HepG2 (cell line): ENCODE results near the gene ZFAND2B. TPM values are rescaled to one million over a fixed set of nuclear protein-coding genes. Genes with fewer than 3 reads are reported as not detected.

ENCODE experiments used
- ATF1 ChIP-seq: IDR thresholded peaks from 2 replicates; pipeline ENCODE4 v1.6.1; 2016; ENCODE audit warnings: mild to moderate bottlenecking, control low read depth
- BATF2 ChIP-seq: sonication (generic); formaldehyde crosslinking; IDR thresholded peaks from 2 replicates; pipeline ENCODE4 v1.8.0; 2022; ENCODE audit warnings: mild to moderate bottlenecking, missing genetic modification reagents, moderate library complexity
- FOXM1 ChIP-seq: sonication (generic); formaldehyde crosslinking; IDR thresholded peaks from 2 replicates; pipeline ENCODE4 v1.5.0; 2020; ENCODE audit warnings: missing genetic modification reagents
- FUBP1 ChIP-seq: sonication (generic); formaldehyde crosslinking; IDR thresholded peaks from 2 replicates; pipeline ENCODE4 v1.5.1; 2020; ENCODE audit warnings: missing genetic modification reagents, mild to moderate bottlenecking, borderline replicate concordance
- HBP1 ChIP-seq: IDR thresholded peaks from 2 replicates; pipeline ENCODE4 v1.6.1; 2016; ENCODE audit warnings: low read depth, control low read depth
- PRPF4 ChIP-seq: fragments of 200-400 bp; formaldehyde crosslinking; IDR thresholded peaks from 2 replicates; pipeline ENCODE4 v1.6.1; 2016; ENCODE audit warnings: low read length, low read depth; ENCODE audit not compliant: poor library complexity, severe bottlenecking
- SCMH1 ChIP-seq: sonication (generic); formaldehyde crosslinking; IDR thresholded peaks from 2 replicates; pipeline ENCODE4 v1.9.0; 2021; ENCODE audit warnings: missing genetic modification reagents, mild to moderate bottlenecking, borderline replicate concordance
- TAF15 ChIP-seq: fragments of 200-400 bp; formaldehyde crosslinking; IDR thresholded peaks from one replicate; pipeline ENCODE4 v1.6.1; 2018; ENCODE audit warnings: mild to moderate bottlenecking, low read depth, low read length; ENCODE audit not compliant: poor library complexity, severe bottlenecking
- polyA plus RNA-seq, 8 experiments: library from polyadenylated mRNA; depleted of rRNA in 3 of 8; stranded (reverse) in 7 of 8; unstranded in 1 of 8; fragments of >200 nt; fragmentation: Illumina TruSeq in 4 of 8; extraction: Trizol in 4 of 8; gene quantifications; 2 replicates each; pipeline versions ENCODE4 v1.2.1 to v1.2.3, GENCODE V29; 2011 to 2016; ENCODE audit warnings: low read depth in 4 of 8, missing spikeins in 1 of 8, mixed read lengths in 1 of 8; ENCODE audit not compliant: insufficient read depth in 1 of 8
- total RNA-seq, 5 experiments: library from RNA; depleted of rRNA; stranded (reverse); fragments of >200 nt; fragmentation: Illumina TruSeq; extraction: Trizol; gene quantifications; 2 replicates each; pipeline ENCODE4 v1.2.3, GENCODE V29; 2016; ENCODE audit warnings: low read depth in 1 of 5
- TF ChIP-seq, protein P1 (sequence below), 2 experiments: fragments of 450-650 bp in 1 of 2; sonication (generic) in 1 of 2; formaldehyde crosslinking in 1 of 2; IDR thresholded peaks; 2 replicates each; pipeline versions ENCODE4 v1.6.1 to v1.8.0; 2016 to 2022; ENCODE audit warnings: antibody characterized with exemption in 1 of 2, mild to moderate bottlenecking in 1 of 2, missing genetic modification reagents in 1 of 2
- TF ChIP-seq, protein P2 (sequence below): sonication (generic); formaldehyde crosslinking; conservative IDR thresholded peaks from 2 replicates; pipeline ENCODE4 v1.8.0; 2022; ENCODE audit warnings: low read depth, missing genetic modification reagents

ZFAND2B gene
- total and polyA plus RNA-seq, 2 of the 13 experiments (the other 11 are each of a cell fraction or from before 2014, with no cell fraction given) = 53.3 to 115 TPM

DNA sequence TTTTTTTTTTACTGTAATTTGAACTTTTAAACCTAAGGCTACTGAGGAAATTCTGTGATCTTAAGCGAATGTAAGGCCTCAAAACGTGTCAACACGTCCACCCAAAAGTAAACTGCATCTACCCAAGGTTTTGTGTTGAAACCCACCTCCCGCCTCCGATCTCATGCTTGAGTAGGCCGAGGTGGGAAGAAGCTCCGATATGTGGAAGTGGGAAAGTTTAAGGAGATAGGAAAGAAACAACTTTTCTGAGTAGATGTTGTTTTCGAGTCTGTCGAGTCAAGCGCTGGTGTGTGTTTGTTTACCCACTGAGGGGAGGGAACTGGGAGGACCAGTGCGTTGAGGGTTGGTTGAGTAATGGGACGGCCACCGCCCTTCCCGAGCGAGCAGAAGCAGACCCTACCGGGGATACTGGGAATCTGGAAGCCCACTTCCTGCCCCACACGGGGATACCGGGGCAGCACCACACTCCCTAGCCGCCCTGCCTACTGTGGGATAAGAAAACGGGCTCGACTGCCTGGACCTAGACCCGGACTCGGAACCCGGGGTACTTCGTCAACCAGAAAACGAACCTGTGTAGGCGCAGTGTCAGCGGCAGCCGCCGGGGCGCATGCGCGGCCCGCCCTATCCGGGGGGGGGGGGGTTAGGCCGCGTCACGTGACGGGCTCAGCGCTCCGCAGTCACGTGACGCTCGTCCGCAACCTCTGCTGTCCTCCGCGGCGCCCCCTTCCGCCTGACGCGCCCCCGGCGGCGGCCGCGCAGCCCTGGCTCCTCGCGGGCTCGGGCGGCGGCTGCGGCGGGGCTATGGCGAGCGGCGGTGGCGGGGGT, 28.8 kb upstream of the ZFAND2B start, which contains the start of gene RETREG2 (continued):
- TF ChIP-seq, protein P1, sequence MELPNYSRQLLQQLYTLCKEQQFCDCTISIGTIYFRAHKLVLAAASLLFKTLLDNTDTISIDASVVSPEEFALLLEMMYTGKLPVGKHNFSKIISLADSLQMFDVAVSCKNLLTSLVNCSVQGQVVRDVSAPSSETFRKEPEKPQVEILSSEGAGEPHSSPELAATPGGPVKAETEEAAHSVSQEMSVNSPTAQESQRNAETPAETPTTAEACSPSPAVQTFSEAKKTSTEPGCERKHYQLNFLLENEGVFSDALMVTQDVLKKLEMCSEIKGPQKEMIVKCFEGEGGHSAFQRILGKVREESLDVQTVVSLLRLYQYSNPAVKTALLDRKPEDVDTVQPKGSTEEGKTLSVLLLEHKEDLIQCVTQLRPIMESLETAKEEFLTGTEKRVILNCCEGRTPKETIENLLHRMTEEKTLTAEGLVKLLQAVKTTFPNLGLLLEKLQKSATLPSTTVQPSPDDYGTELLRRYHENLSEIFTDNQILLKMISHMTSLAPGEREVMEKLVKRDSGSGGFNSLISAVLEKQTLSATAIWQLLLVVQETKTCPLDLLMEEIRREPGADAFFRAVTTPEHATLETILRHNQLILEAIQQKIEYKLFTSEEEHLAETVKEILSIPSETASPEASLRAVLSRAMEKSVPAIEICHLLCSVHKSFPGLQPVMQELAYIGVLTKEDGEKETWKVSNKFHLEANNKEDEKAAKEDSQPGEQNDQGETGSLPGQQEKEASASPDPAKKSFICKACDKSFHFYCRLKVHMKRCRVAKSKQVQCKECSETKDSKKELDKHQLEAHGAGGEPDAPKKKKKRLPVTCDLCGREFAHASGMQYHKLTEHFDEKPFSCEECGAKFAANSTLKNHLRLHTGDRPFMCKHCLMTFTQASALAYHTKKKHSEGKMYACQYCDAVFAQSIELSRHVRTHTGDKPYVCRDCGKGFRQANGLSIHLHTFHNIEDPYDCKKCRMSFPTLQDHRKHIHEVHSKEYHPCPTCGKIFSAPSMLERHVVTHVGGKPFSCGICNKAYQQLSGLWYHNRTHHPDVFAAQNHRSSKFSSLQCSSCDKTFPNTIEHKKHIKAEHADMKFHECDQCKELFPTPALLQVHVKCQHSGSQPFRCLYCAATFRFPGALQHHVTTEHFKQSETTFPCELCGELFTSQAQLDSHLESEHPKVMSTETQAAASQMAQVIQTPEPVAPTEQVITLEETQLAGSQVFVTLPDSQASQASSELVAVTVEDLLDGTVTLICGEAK (IDR thresholded peaks at IDR 0.05) = no peak
- TF ChIP-seq, protein P1 (CRISPR knock-in tag; IDR thresholded peaks at IDR 0.05) = peak; percentile 57; the same call in 1 of the 2 replicates
- TF ChIP-seq SCMH1 (CRISPR knock-in tag) (no peak), PRPF4 (no peak), ATF1 (CRISPR knock-in tag) (no peak), TAF15 (peak; percentile 49), BATF2 (CRISPR knock-in tag) (no peak; the same call in 1 of the 2 replicates), FUBP1 (CRISPR knock-in tag) (no peak), FOXM1 (no peak), HBP1 (CRISPR knock-in tag) (no peak; the same call in 1 of the 2 replicates)
- TF ChIP-seq, protein P2, sequence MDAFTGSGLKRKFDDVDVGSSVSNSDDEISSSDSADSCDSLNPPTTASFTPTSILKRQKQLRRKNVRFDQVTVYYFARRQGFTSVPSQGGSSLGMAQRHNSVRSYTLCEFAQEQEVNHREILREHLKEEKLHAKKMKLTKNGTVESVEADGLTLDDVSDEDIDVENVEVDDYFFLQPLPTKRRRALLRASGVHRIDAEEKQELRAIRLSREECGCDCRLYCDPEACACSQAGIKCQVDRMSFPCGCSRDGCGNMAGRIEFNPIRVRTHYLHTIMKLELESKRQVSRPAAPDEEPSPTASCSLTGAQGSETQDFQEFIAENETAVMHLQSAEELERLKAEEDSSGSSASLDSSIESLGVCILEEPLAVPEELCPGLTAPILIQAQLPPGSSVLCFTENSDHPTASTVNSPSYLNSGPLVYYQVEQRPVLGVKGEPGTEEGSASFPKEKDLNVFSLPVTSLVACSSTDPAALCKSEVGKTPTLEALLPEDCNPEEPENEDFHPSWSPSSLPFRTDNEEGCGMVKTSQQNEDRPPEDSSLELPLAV (CRISPR knock-in tag) = no peak
